GM19452 (cell line): ENCODE data around the gene DYRK2.

Experiments
- ATAC-seq: cut with Tn5 transposase; IDR thresholded peaks from one replicate; pipeline ENCODE4 v1.9.1; 2021; ENCODE audit not compliant: unreplicated experiment

DYRK2 gene

GRCh38 chr12:67648521-67649260, at the start of gene DYRK2:
Gene DYRK2, plus strand, starts transcription at chr12:67648745. Its CDS starts 389 bp downstream, at chr12:67649134.
- ATAC-seq: peak; percentile 52

- no peak for ATAC-seq
Observed at GRCh38 chr12:67599691-67600090, 48.9 kb upstream of the DYRK2 start.

- no peak for ATAC-seq
Observed at GRCh38 chr12:67601126-67601525, 47.4 kb upstream of the DYRK2 start.

GRCh38 chr12:67609226-67609870, 39.2 kb upstream of the DYRK2 start:
- no peak for ATAC-seq

- ATAC-seq: no peak
Observed at GRCh38 chr12:67613040-67613439, 35.5 kb upstream of the DYRK2 start.

GRCh38 chr12:67617629-67618028, 30.9 kb upstream of the DYRK2 start:
- ATAC-seq: no peak

GRCh38 chr12:67618303-67618702, 30.2 kb upstream of the DYRK2 start:
- ATAC-seq: no peak

- ATAC-seq: no peak
Observed at GRCh38 chr12:67621112-67621511, 27.4 kb upstream of the DYRK2 start.

- no peak for ATAC-seq
Observed at GRCh38 chr12:67621926-67622325, 26.6 kb upstream of the DYRK2 start.

GRCh38 chr12:67623259-67623658, 25.3 kb upstream of the DYRK2 start:
- ATAC-seq: no peak

GRCh38 chr12:67624355-67624754, 24.2 kb upstream of the DYRK2 start:
- ATAC-seq: no peak

GRCh38 chr12:67625004-67625403, 23.5 kb upstream of the DYRK2 start:
- ATAC-seq: no peak

- no peak for ATAC-seq
Observed at GRCh38 chr12:67626156-67626555, 22.4 kb upstream of the DYRK2 start.

GRCh38 chr12:67630373-67631088, 18.0 kb upstream of the DYRK2 start:
- ATAC-seq: peak; percentile 99

GRCh38 chr12:67632005-67632404, 16.5 kb upstream of the DYRK2 start:
- no peak for ATAC-seq

GRCh38 chr12:67633024-67633610, 15.4 kb upstream of the DYRK2 start:
- no peak for ATAC-seq

- ATAC-seq: no peak
Observed at GRCh38 chr12:67633708-67634107, 14.8 kb upstream of the DYRK2 start.

GRCh38 chr12:67634303-67634761, 14.2 kb upstream of the DYRK2 start:
- no peak for ATAC-seq

- no peak for ATAC-seq
Observed at GRCh38 chr12:67637718-67638117, 10.8 kb upstream of the DYRK2 start.

GRCh38 chr12:67638694-67639093, 9.9 kb upstream of the DYRK2 start:
- ATAC-seq: no peak

GRCh38 chr12:67640863-67641262, 7.7 kb upstream of the DYRK2 start:
- no peak for ATAC-seq
